ENCODE data around the gene SRC.

Gene SRC

DNA sequence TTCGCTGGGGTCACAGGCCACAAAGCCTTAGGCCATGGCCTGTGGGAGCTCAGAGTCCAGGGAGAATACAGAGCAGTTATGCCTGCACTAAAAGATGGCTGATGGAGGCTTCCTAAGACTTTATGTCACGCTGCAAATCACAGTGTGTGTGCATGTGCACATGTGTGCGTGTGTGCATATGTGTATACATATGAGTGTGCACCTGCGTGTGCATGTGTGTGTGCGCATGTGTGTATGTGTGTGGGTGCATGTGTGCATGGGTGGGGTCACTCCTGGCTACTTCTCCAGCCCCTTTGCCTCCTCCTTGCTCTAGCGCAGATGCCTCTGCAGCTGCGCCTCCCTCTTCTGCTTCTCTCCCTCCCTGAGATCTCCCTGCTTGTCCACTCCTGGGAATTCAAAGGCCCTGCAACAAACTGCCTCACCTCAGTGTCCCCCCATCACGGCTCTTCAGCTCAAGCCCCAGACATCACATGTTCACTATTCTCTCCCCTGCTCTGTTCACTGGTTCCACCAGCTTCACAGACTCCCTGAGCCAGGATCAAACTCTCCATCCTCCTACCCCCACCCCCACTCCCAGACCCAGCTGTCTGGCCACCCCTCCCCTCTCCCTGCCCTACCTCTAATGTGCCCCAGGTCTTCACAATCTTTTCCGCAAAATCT, 90.7 kb downstream of the SRC start:
- no peak for DNase-seq

- DNase-seq, result no peak
Observed at GRCh38 chr20:37437676-37438075, 91.7 kb downstream of the SRC start.

GRCh38 chr20:37438464-37439222, 92.7 kb downstream of the SRC start:
- DNase-seq, result no peak

DNA sequence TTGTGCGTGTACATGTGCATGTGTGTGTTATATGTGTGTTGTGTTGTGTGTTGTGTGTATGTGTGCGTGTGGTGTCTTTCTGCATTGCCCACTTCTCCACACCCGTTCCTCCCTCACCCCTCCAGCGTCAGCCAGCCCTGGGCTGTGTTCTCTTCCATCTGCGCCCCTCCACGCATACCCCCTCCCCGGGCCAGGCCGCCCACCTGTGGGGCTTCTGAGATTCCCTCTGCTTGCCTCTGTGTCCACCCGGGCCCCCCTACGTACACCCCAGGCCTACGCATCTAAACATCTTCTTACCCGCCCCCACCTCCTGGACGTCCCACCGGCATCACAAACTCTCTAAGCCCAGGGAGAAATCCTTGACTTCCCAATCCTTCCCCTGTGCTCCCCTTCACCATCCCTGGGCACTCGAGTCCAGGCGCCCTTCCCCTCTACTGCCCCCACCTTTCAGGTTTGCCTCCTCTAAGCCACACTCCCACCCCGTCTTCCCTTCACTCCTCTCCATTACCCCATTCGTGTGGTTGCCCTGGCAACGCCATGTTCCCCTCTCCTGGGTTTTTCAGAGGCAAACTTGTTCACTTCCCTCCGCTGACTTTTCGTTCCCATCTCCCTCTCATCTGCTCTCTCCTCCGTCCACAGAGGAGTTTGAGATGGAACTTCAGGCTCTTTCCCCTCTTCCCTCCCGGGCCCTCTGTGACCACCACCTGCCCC, 93.4 kb downstream of the SRC start:
- no peak for DNase-seq

DNA sequence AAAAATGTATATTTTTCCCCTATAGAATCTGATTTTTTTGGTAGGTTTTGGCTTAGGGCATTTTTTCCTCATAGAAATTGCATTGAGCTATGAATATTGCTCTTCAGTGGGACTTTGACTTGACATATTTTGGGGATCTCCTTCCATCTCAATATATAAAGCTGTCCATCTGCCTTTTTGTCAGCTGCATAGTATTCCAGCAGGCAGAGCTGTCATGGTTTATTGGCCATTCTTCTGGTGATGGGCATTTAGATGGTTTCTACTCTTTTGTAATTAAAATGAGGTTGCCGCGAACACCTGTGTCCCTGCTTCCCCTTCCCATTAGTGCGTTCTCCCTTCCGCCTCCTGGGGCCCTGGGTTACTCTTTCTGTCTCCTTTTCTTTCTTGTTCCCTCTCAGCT, 95.1 kb downstream of the SRC start:
- no peak for DNase-seq

DNA sequence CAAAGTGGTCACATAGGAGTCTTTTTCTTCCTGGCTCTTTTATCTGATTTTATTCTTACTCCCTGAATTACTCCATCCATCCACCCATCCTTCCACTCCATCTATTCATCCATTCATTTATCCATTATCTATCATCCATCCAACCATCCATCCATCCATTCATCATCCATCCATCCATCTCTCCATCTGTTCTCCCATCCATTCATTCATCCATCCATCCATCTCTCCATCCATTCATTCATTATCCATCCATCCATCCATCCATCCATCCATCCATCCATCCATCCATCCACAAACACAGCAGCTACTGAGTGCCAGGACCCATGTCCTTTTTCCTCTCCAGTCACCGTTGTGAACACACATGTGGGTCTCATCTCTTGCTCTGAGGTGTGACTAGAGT, 96.6 kb downstream of the SRC start:
- no peak for DNase-seq

DNA sequence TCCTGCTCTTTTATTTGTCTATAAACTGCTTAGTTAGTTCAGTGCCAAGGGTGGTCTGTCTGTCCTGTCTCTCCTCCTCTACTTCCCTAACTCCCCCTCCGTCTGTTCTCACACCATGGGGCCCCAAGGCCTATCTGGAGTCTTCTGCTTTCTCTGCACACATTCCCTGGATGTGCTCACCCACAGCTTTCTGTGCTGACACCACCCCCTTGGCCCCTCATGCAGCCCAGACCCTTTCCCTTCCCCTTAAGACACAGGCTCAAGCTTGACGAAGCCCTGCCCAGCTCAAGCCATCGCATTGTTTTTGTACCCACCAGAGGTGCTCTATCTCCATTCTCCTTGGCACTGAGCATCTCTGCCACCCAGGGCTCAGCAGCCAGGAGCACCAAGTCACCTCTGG, 97.0 kb downstream of the SRC start:
- DNase-seq, result no peak

GRCh38 chr20:37443596-37443995, 97.7 kb downstream of the SRC start:
- DNase-seq, result no peak

GRCh38 chr20:37445041-37445440, 99.1 kb downstream of the SRC start:
- DNase-seq, result no peak

DNA sequence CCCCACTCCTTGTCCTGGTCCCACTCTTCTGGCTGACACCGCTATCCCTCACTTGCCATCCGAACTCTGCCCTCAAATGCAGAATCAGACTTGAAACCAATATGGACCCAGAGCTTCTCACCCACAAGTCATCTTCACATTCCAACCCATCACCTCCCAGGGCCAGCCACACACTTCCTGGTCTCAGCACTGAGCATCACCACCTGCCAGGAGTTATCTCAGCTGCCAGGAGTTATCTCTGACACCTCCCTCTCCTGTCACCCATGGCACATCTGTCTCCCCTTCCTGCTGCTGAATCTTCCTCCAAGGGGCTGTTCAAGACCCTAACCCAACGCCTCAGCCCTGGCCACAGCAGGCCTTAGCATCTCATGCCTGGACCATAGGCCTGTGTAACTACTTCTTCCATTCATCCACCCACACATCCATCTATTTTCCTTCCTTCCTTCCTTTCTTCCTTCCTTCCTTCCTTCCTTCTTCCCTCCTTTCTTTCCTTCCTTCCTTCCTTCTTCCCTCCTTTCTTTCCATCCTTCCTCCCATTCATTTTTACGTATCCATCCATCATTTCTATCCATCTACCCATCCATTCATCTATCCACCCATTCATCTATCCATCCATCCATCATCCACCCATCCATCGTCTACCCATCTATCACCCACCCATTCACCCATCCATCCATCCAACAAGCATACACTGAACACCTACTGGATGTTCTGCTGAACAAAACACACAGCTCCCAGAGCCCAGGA, 100.5 kb downstream of the SRC start:
- no peak for DNase-seq

GRCh38 chr20:37447688-37448087, 101.7 kb downstream of the SRC start:
- DNase-seq, result no peak

DNA sequence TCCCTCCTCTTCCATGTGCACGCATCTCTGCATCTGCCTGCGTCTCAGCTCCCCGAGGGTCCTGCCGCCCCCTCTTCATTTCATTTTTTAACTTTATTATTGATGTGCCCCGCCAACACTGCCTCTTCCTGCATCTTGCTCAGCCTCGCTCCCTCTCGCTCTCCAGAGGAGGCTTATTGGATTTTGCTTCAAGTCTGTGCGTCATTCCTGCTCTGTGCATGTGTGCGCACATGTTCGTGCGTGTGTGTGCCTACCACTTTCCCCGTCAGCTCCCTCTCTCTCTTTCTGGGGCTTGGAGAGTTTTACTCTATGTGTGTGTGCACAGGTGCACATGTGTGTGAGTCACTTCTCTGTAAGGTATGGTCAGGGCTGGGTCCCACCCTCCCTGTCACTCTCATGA, 103.3 kb downstream of the SRC start:
- DNase-seq, result no peak

GRCh38 chr20:37450344-37450743, 104.4 kb downstream of the SRC start:
- DNase-seq, result no peak

DNA sequence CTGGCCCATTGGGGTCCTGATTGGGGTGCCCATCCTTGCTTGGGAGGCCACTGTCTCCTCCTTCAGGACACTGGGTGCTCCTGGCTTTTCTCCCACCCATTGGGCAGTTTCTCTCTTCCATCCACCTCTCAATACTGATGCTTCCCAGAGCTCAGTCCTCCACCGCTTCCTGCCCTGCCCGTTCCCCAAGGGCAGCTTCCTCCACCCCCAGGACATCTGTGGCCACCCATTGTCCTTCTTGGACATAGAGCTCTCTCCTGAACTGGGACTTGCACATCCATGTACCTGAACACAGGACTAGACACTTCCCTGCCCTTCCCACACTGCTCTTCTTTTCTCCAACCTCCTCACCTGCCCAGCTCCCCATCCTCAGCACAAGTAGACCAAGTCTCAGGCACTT, 105.7 kb downstream of the SRC start:
- DNase-seq, result no peak

DNA sequence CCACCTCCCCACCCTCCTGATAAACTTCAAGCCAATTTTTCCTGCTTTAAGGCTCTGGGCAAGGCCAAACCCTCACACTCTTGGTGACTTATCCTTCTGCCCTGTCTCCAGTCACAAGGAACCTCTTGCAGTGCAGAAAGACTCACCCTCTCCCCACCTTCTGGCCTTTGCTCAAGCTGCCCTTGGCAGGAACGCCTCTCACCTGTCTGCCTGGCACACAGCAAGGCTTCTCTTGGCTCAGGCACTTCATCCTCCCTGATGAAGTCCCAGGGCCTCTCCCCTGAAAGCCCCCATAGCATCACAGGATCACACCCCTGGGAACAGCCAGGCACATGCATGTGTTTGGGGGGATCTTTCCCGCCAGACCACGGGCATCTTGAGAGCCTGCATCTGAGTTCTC, 106.3 kb downstream of the SRC start:
- no peak for DNase-seq

DNA sequence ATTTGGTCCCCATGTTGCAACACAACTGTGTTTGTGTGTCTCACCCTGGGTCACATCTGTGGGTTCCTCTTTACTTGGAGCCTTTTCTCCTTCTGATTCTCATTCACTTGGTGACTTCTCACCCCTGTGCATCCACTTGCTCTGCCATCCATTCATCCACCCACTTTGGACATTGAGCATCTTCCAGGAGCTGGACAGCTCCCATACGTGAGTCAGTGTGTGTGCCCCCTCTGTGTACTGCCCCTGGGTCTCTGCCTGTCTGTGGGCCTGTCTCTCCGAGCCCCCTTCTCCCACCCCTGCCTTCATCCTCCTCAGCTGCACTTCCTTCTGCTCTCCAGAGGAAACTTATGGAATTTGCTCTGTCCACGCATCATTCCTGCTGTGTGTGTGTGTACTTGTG, 107.3 kb downstream of the SRC start:
- DNase-seq, result no peak

DNA sequence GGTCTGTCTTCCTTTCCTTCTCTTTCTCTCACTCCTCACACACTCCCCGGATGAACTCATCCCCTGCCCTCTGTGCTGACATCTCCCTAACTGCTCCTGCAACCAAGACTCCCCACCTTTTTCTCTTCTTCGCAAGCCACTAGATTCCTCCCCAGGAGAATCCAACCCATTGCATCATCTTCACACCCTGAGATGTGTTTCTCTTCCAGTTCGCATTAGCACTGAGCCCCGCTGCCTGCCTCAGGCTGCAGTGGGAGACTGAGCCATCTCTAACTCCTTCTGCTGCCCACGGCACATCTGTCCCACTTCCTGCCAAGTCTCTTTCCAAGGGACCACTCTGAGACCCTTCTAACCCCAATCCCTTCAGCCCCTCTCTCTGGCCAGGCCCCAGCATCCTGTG, 107.9 kb downstream of the SRC start:
- no peak for DNase-seq

- DNase-seq, result no peak
Observed at GRCh38 chr20:37454636-37455385, 108.9 kb downstream of the SRC start.

Measured in left hindlimb (tissue), 1 donor.